Superior temporal gyrus (tissue), 1 donor: ENCODE data around the gene C1QTNF1.

Experiments
- DNase-seq: peaks from one replicate; pipeline ENCODE4 v3.0.0-alpha.2; 2016; ENCODE audit errors: extremely low spot score

The C1QTNF1 gene

DNA sequence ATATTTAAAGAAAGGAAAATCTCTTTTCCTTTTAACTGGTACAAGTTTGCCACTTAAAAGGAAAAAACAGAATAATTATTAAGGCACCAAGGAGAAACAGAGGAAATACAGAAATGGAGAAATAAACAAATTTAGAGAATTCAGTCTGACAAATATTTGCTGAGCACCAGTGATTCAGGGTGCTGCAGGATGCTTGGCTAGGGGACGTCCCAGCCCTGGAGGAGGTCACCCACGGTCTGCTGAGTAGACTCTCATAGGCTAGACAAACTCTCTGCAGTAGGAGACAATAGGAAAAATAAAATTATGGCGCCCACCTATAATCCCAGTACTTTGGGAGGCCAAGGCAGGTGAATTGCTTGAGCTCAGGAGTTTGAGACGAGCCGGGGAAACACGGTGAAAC is 15.9 kb downstream of the C1QTNF1 start:
- no peak for DNase-seq

DNA sequence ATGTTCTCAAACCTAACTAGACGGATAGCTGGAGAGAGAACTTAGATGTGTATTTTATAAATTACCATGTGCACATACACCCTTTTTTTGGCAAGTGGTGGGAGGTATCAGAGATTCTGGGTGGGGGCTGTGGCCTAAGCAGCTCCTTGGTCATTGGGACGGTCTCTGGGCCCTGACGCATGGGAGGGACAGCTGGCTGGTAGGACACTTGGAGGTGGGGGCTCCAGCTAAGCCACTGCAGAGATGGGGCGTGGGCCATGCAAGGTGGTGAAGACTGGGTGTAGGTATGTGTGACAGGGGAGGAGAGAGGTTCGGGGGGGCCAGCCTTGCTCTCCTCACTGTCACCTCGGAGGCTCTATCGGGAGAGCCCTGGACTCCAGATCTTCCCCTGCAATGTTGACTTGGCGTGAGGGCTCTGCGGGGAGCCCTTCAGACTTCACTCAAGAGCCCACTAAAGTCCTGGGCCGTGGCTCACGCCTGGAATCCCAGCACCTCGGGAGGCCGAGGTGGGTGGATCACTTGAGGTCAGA is 17.1 kb downstream of the C1QTNF1 start:
- no peak for DNase-seq

DNA sequence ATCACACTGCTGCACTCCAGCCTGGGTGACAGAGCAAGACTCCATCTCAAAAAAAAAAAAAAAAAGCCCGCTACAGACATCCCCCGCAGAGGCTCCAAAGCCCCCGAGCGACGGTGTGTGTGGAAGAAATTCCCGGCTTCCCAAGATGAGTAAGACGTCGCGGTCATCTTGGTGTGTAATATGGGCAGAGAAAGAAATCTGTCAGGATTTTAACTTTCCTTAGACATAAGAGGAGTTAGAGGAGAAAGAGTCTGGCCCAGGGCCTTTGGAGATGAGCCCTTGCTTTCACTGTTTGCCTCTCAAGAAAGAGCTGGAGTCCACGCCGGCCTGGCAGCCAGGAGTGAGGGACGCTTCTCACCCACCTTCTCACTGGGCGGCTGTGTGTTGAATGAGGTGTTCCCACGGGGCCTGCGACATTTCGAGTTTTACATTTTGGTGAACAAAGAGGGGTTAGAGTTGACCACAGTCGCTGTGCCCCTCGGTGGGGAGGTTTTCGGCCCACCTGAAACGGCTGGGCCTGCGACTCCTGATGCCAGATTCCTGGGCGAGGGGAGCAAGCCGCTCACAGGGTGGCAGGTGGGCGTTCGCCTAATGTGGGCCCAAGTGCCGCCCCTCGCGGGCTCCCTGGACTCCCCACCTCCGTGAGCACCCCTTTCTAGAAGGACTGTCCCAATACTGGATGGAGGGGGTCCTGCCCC is 17.9 kb downstream of the C1QTNF1 start:
- no peak for DNase-seq

DNA sequence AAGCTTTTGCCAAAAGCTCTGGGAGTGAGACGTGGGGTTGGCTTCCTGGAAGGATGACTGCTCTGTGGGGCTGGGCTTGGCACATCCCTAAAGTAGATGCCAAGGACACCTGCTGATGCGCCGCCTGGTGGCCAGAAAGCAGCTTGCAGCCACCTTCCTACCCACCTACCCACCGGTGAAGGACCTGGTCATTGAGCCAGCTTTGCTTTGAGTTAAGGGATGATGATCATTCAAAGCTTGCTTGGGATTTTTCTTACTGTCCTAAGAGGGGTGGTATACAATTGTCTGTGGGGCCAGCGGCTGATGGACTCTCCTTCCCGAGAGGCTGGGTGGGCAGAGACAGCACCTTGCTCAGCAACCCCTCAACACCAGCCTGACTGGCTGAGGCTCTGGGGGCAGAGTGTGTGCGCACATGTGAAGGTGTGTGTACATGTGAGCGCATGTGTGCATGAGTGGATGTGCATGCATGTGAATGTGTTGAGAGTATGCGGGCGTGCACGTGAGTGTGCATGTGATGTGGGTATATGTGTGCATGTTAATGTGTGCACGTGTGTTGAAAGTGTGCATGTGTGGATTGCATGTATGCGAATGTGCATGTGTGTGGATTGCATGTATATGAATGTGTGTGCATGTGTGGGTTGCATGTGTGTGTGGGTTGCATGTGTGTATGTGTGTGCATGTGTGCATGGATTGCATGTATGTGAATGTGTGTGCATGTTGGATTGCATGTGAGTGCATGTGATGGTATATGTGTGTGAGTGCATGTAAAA is 18.6 kb downstream of the C1QTNF1 start:
- peak; percentile 30 for DNase-seq

DNA sequence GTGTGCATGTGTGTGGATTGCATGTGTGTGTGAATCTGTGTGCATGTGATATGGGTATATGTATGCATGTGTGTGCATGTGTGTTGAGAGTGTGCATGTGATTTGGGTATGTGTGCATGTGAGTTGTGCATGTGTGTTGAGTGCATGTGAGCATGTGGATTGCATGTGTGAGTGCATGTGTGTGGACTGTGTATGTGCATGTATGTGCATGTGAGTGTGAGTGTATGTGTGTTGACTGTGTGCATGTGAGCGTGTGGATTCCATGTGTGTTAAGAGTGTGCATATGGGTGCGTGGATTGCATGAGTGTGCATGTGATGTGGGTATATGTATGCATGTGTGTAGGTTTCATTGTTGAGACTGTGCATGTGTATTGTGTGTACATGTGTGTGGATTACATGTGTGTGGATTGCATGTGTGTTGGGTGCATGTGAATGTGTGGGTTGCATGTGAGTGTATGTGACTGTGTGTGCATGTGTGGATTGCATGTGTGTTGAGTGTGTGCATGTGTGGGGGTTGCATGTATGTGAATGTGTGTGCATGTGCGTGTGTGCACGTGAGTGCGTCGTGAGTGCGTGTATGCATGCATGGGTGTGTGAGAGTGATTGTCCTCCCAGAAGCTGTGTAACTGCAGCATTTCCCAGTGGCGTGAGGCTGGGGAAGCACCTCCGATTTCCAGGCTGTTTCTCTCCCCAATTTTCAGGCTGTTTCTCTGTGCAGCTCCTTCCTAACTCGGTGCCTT is 19.4 kb downstream of the C1QTNF1 start:
- no peak for DNase-seq

DNA sequence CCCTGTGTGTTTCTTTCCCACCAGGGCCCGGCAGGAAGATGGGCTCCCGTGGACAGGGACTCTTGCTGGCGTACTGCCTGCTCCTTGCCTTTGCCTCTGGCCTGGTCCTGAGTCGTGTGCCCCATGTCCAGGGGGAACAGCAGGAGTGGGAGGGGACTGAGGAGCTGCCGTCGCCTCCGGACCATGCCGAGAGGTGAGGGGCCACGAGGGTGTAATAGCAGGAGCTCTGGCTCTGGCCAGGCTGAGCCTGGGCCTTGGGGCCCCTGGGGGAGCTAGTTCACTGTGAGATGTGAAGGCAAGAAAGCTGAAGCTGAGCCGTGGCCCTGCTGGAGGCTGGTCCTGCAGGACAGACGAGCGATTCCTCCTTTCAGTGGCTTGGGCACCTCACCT is 20.0 kb downstream of the C1QTNF1 start:
- DNase-seq = no peak

DNA sequence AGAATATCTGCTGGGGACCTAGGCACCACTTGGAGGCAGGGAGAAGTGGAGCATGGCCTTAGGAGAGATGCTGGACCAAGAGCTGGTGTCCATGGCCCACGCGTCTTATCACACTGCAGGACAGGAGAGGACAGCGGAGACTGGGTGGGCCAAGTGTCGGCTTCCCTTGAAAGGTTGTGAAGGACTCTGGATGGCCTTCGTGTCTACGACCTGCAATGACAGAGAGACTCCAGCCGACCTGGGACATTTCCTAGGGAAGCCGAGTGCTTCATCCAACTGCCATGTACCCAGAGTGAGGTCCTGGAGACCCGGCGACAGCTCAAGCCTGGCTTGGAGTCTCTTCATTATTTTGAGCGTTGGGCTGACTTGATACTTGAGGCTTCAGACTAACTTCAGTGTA is 20.5 kb downstream of the C1QTNF1 start:
- DNase-seq = no peak

DNA sequence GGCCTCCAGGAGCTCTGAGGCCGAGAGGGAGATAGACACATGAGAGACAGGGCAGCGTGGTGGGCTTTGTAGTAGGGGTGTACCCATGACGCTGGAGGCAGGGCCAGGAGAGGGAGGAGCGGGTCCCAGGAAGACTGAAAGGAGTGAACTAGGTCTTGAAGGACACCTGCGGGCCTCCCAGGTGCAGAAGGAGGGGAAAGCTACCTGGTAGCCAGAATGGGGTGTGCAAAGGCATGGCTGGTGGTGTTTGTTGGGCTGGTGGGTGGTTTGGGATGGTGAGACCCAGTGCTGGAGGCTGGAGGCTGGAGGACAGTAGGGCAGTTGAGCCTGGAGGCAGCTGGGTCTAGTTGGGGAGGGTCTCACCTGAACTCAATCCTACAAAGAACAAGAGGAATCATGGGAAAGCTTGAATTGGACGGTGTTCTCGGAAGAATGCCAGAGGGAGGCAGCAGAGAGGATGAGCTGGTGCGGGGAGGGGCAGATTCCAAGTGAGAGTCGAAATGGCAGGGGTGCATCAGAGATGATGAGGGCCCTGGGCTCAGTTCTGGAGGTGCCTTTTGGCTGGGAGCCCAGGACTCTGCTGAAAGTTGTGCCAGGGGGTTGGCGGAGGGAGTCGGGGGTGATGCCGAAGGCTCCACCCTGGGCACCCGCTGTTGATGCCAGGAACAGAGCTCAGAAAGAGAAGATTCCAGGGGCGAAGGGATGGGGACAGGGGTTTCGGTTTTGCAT is 21.2 kb downstream of the C1QTNF1 start:
- no peak for DNase-seq

DNA sequence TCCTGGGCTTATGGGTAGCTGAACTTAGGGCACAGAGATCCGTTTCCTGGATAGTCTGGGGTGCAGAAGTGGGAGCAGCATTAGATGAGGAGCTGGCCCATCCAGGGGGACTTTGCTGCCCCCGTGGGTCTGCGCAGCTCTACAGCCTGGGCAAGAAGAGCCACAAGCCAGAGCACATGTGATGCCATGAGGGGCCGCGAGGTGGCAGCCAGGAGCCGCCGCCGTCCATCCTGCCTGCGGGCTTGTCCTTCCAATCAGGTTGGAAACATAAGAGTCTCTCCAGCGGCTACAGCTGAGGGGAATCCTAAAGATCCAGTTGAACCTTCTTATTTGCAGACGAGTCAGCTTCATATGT is 21.9 kb downstream of the C1QTNF1 start:
- DNase-seq = peak; percentile 80

DNA sequence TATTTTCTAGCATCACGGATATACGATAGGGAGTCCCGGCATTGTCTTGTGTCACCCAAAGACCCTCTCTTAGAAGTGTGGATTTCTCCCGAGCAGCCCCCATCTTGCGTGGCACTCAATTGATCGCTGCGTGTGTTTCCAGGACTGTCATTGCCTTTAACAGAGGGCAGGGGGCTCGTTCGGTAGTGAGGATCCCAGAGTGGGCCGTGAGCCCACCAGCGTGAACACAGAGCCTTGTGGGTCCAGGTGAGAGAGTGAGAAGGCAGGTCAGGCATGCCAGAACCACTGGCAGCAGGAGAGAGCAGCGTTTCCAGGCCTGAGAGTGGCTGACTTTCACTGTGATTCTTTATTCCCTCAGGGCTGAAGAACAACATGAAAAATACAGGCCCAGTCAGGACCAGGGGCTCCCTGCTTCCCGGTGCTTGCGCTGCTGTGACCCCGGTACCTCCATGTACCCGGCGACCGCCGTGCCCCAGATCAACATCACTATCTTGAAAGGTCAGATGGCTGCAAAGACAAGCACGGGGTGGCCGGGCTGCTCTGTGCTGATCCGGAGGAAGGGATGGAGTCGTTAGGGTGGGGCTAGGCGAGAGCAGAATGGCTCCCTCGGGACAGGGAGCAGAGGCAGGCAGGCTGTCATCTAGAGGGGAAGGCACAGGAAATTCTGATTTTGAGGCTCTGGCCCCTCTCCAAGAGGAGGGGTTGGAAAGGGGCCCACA is 22.4 kb downstream of the C1QTNF1 start:
- DNase-seq = no peak

DNA sequence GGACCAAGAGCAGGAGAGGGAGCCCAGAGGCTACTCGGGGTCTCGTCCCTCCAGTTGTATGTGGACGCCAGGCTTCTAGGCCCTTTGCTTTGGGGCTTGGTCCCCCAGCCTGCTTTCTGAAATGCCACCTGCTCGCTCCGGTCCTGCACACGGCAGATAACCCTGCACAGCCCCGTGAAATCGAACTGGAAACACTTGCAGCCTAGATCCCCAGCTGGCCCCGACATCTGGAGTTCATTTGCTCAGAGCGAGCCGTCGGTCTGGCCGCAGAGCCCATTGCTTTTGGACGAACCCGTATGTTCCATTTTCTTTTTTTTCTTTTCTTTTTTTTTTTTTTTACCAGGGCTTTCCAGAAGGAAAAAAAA is 22.9 kb downstream of the C1QTNF1 start:
- DNase-seq = no peak

DNA sequence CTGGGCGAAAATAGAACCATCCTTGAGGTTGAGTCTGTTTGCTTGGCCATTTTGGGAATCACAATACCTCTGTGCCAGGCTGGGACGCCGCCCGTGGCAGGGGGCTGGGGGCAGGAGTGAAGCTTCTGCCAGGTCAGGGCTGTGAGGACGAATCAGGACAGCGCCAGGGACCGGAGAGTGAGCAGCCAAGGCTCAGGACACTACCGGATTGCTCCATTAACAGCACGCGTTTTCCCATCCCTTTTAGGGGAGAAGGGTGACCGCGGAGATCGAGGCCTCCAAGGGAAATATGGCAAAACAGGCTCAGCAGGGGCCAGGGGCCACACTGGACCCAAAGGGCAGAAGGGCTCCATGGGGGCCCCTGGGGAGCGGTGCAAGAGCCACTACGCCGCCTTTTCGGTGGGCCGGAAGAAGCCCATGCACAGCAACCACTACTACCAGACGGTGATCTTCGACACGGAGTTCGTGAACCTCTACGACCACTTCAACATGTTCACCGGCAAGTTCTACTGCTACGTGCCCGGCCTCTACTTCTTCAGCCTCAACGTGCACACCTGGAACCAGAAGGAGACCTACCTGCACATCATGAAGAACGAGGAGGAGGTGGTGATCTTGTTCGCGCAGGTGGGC is 23.4 kb downstream of the C1QTNF1 start:
- DNase-seq = no peak

DNA sequence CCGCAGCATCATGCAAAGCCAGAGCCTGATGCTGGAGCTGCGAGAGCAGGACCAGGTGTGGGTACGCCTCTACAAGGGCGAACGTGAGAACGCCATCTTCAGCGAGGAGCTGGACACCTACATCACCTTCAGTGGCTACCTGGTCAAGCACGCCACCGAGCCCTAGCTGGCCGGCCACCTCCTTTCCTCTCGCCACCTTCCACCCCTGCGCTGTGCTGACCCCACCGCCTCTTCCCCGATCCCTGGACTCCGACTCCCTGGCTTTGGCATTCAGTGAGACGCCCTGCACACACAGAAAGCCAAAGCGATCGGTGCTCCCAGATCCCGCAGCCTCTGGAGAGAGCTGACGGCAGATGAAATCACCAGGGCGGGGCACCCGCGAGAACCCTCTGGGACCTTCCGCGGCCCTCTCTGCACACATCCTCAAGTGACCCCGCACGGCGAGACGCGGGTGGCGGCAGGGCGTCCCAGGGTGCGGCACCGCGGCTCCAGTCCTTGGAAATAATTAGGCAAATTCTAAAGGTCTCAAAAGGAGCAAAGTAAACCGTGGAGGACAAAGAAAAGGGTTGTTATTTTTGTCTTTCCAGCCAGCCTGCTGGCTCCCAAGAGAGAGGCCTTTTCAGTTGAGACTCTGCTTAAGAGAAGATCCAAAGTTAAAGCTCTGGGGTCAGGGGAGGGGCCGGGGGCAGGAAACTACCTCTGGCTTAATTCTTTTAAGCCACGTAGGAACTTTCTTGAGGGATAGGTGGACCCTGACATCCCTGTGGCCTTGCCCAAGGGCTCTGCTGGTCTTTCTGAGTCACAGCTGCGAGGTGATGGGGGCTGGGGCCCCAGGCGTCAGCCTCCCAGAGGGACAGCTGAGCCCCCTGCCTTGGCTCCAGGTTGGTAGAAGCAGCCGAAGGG is 24.2 kb downstream of the C1QTNF1 start:
- no peak for DNase-seq

DNA sequence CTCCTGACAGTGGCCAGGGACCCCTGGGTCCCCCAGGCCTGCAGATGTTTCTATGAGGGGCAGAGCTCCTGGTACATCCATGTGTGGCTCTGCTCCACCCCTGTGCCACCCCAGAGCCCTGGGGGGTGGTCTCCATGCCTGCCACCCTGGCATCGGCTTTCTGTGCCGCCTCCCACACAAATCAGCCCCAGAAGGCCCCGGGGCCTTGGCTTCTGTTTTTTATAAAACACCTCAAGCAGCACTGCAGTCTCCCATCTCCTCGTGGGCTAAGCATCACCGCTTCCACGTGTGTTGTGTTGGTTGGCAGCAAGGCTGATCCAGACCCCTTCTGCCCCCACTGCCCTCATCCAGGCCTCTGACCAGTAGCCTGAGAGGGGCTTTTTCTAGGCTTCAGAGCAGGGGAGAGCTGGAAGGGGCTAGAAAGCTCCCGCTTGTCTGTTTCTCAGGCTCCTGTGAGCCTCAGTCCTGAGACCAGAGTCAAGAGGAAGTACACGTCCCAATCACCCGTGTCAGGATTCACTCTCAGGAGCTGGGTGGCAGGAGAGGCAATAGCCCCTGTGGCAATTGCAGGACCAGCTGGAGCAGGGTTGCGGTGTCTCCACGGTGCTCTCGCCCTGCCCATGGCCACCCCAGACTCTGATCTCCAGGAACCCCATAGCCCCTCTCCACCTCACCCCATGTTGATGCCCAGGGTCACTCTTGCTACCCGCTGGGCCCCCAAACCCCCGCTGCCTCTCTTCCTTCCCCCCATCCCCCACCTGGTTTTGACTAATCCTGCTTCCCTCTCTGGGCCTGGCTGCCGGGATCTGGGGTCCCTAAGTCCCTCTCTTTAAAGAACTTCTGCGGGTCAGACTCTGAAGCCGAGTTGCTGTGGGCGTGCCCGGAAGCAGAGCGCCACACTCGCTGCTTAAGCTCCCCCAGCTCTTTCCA is 25.1 kb downstream of the C1QTNF1 start:
- DNase-seq = no peak

DNA sequence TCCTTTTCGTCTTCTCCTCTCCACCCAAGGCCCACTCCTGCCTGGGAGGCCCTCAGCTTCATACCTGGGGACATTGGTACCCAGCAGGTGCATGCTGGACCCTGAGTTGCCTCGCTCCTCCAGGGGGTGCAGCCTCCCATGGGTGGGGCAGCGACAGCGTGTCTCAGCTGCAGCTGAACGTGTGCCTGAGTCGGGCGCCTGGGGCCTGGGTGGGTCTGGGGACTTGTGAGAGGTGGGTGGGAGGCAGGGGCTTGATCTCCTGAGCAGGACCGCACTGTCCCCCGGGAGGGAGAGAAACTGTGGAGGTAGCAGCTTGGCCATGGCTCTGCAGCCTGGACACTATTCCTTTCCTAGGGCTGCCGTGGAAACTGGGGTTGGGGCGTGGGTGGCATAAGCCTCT is 25.9 kb downstream of the C1QTNF1 start:
- no peak for DNase-seq

DNA sequence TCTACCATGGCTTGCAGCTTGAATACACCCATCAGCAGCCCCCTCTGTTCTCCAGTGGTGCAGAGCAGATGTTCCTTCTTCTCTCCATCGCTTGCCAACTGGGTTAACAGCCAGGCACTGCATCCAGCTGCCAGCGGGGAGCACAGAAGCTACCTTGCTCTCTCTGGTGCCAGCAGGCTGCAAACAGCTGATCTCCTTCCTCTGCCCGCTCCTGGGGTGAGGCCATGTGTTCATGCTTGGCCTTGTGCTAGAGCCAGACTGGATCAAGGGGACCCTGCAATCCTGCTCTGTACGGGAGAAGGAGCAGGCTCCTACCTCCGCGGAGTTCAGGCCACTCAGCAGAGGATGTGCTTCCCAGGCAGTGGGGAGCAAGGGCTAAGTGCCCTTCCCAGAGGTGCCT is 26.6 kb downstream of the C1QTNF1 start:
- no peak for DNase-seq

DNA sequence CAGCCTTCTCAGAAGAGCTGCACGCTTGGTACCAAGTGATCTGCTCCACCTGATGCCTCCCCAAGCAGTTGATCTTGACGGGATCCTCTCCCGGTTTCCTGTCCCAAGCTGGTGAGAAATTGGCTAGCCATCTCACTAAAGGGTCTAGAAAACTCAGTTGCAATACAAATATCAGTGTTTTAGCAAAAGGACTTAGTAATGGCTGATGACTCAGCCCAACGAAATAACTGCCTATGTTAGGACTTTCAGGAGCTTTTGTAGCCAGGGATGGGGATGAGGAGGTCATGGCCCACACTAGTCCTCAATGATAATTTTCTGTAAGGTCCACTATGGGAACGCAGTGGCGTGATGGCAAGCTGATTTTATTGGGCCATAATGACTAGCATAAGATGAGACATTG is 27.3 kb downstream of the C1QTNF1 start:
- DNase-seq = no peak

DNA sequence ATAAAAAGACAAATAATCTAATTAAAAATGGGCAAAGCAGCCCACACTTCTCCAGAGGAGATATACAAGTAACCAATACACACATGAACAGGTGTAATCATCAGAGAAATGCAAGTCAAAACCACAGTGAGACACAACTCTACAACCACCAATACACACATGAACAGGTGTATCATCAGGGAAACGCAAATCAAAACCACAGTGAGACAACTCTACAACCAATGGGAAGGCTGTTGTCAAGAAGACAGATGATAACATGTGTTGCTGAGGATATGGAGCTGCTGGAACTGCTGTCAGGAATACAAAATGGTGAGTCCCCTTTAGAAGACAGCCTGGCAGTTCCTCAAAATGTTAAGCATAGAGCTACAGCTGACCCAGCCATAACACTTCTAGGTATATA is 28.2 kb downstream of the C1QTNF1 start:
- no peak for DNase-seq
